ENCODE data around the gene UBE2H.

The UBE2H gene

GRCh38 chr7:129884495-129884894 lies 68.3 kb downstream of the UBE2H start:
- DNase-seq: no peak
- H3K4me1 ChIP-seq (ENCODE audit: control insufficient read depth, insufficient read depth, low read depth, low read length): peaks cover 5% of the 10 kb centered on the region
- 82% methylated on average over 4 of the region's 5 CpGs for WGBS
- no peak overlapping the region for H2BK15ac ChIP-seq (ENCODE audit: low read depth, poor library complexity, severe bottlenecking)
- no peak overlapping the region for H2BK5ac ChIP-seq (ENCODE audit: low read depth, low read length, poor library complexity, severe bottlenecking)
- no peak overlapping the region for H3K4ac ChIP-seq (ENCODE audit: low read depth in 1 of 2, low read length in 2 of 2)
- H2BK120ac ChIP-seq (ENCODE audit: low read depth, low read length): no peak overlapping the region
- no peak overlapping the region for H4K91ac ChIP-seq (ENCODE audit: low read length)
- peak overlapping the region; percentile 41 for H4K8ac ChIP-seq (ENCODE audit: low read length)
- H3K79me1 ChIP-seq (replicated peaks; ENCODE audit: low read length, poor library complexity, severe bottlenecking): peaks cover 5% of the 10 kb centered on the region
- no peak overlapping the region for H2AK5ac ChIP-seq (ENCODE audit: low read length, severe bottlenecking)
- H3K27me3 ChIP-seq (ENCODE audit: control insufficient read depth in 1 of 2, insufficient read depth in 1 of 2, low read length in 2 of 2): no peaks in the 10 kb centered on the region
- H3K36me3 ChIP-seq (ENCODE audit: control insufficient read depth in 1 of 2, insufficient read depth in 2 of 2, low read depth in 1 of 2, low read length in 2 of 2): peaks cover 11 to 29% of the 10 kb centered on the region in 2 experiments
- H3K23ac ChIP-seq (ENCODE audit: low read length in 2 of 2): no peak overlapping the region
- H3K14ac ChIP-seq (ENCODE audit: low read length in 2 of 2): no peak overlapping the region
- H3K4me2 ChIP-seq (ENCODE audit: low read length, poor library complexity, severe bottlenecking): no peak overlapping the region
- H3K4me3 ChIP-seq (ENCODE audit: insufficient read depth in 1 of 2, low read depth in 1 of 2, low read length in 2 of 2): no peak overlapping the region
- H2BK12ac ChIP-seq (ENCODE audit: low read length in 2 of 2): no peak overlapping the region
- H3K9me3 ChIP-seq (ENCODE audit: control insufficient read depth, low read length): no peaks in the 10 kb centered on the region
- H3K18ac ChIP-seq (ENCODE audit: low read depth in 1 of 2, low read length in 2 of 2): no peak overlapping the region
- H3K27ac ChIP-seq (ENCODE audit: low read length, poor library complexity, severe bottlenecking): no peak overlapping the region
- no peak overlapping the region for H3K9ac ChIP-seq (ENCODE audit: low read length)
- no peak overlapping the region for H2AFZ ChIP-seq (ENCODE audit: low read depth, low read length)

DNA sequence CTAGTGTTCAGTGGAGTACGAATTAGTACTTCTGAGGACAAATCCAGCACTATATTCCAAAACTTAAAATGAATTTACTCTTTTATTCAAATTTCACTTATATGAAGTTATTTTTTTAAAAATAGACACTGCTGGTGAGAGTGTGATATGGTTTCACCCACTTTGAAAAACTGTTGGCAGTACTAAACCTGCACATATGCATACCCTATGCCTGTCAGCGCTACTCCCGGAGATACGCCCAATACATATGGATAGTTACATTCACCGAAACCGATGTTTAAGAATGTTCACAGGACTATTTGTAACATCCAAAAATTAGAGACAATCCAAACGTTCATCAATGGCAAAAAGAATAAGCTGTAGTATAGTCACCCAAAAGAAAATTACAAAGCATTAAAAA lies 69.6 kb downstream of the UBE2H start:
- peaks cover 5% of the 10 kb centered on the region for H3K4me1 ChIP-seq (ENCODE audit: control insufficient read depth, insufficient read depth, low read depth, low read length)
- no peak overlapping the region for H3K9ac ChIP-seq (ENCODE audit: low read length)
- H3K4me3 ChIP-seq (ENCODE audit: insufficient read depth in 1 of 2, low read depth in 1 of 2, low read length in 2 of 2): no peak overlapping the region
- no peak overlapping the region for H2BK5ac ChIP-seq (ENCODE audit: low read depth, low read length, poor library complexity, severe bottlenecking)
- H3K4ac ChIP-seq (ENCODE audit: low read depth in 1 of 2, low read length in 2 of 2): no peak overlapping the region
- H3K23ac ChIP-seq (ENCODE audit: low read length in 2 of 2): no peak overlapping the region
- H4K8ac ChIP-seq (ENCODE audit: low read length): no peak overlapping the region
- no peak overlapping the region for H4K91ac ChIP-seq (ENCODE audit: low read length)
- H2BK12ac ChIP-seq (ENCODE audit: low read length in 2 of 2): no peak overlapping the region
- 97% methylated on average over 6 of the region's 7 CpGs for WGBS
- no peaks in the 10 kb centered on the region for H3K9me3 ChIP-seq (ENCODE audit: control insufficient read depth, low read length)
- no peak overlapping the region for H3K27ac ChIP-seq (ENCODE audit: low read length, poor library complexity, severe bottlenecking)
- no peak overlapping the region for H2AK5ac ChIP-seq (ENCODE audit: low read length, severe bottlenecking)
- H2AFZ ChIP-seq (ENCODE audit: low read depth, low read length): no peak overlapping the region
- no peak overlapping the region for H3K14ac ChIP-seq (ENCODE audit: low read length in 2 of 2)
- no peaks in the 10 kb centered on the region for H3K27me3 ChIP-seq (ENCODE audit: control insufficient read depth in 1 of 2, insufficient read depth in 1 of 2, low read length in 2 of 2)
- no peak overlapping the region for H3K4me2 ChIP-seq (ENCODE audit: low read length, poor library complexity, severe bottlenecking)
- H2BK15ac ChIP-seq (ENCODE audit: low read depth, poor library complexity, severe bottlenecking): no peak overlapping the region
- peaks cover 11 to 39% of the 10 kb centered on the region in 2 experiments for H3K36me3 ChIP-seq (ENCODE audit: control insufficient read depth in 1 of 2, insufficient read depth in 2 of 2, low read depth in 1 of 2, low read length in 2 of 2)
- H3K18ac ChIP-seq (ENCODE audit: low read depth in 1 of 2, low read length in 2 of 2): no peak overlapping the region
- no peak overlapping the region for H2BK120ac ChIP-seq (ENCODE audit: low read depth, low read length)
- DNase-seq: no peak
- H3K79me1 ChIP-seq (replicated peaks; ENCODE audit: low read length, poor library complexity, severe bottlenecking): peaks cover 8% of the 10 kb centered on the region

GRCh38 chr7:129882531-129882930 lies 70.2 kb downstream of the UBE2H start:
- Histone ChIP-seq H3K9me3 (ENCODE audit: control insufficient read depth, low read length) (no peaks in the 10 kb centered on the region), H3K27me3 (ENCODE audit: control insufficient read depth in 1 of 2, insufficient read depth in 1 of 2, low read length in 2 of 2) (no peaks in the 10 kb centered on the region), H2BK12ac (ENCODE audit: low read length in 2 of 2) (no peak overlapping the region), H3K18ac (ENCODE audit: low read depth in 1 of 2, low read length in 2 of 2) (no peak overlapping the region), H4K8ac (ENCODE audit: low read length) (no peak overlapping the region), H3K4ac (ENCODE audit: low read depth in 1 of 2, low read length in 2 of 2) (no peak overlapping the region), H3K4me1 (ENCODE audit: control insufficient read depth, insufficient read depth, low read depth, low read length) (peaks cover 5% of the 10 kb centered on the region), H3K79me1 (replicated peaks; ENCODE audit: low read length, poor library complexity, severe bottlenecking) (peaks cover 10% of the 10 kb centered on the region), H3K4me2 (ENCODE audit: low read length, poor library complexity, severe bottlenecking) (no peak overlapping the region), H2AK5ac (ENCODE audit: low read length, severe bottlenecking) (no peak overlapping the region), H3K27ac (ENCODE audit: low read length, poor library complexity, severe bottlenecking) (no peak overlapping the region), H3K14ac (ENCODE audit: low read length in 2 of 2) (no peak overlapping the region), H4K91ac (ENCODE audit: low read length) (no peak overlapping the region), H3K23ac (ENCODE audit: low read length in 2 of 2) (no peak overlapping the region), H2BK120ac (ENCODE audit: low read depth, low read length) (no peak overlapping the region), H2AFZ (ENCODE audit: low read depth, low read length) (no peak overlapping the region), H3K9ac (ENCODE audit: low read length) (peak overlapping the region; percentile 48), H2BK5ac (ENCODE audit: low read depth, low read length, poor library complexity, severe bottlenecking) (no peak overlapping the region), H2BK15ac (ENCODE audit: low read depth, poor library complexity, severe bottlenecking) (no peak overlapping the region), H3K36me3 (ENCODE audit: control insufficient read depth in 1 of 2, insufficient read depth in 2 of 2, low read depth in 1 of 2, low read length in 2 of 2) (peaks cover 12 to 46% of the 10 kb centered on the region in 2 experiments), H3K4me3 (ENCODE audit: insufficient read depth in 1 of 2, low read depth in 1 of 2, low read length in 2 of 2) (no peak overlapping the region)
- no peak for DNase-seq
- WGBS: 92% methylated on average over 3 of the region's 3 CpGs

GRCh38 chr7:129877146-129877792 lies 75.5 kb downstream of the UBE2H start:
- no peak overlapping the region for H3K4me3 ChIP-seq (ENCODE audit: insufficient read depth in 1 of 2, low read depth in 1 of 2, low read length in 2 of 2)
- WGBS: 98% methylated on average over 2 of the region's 3 CpGs

More at GRCh38 chr7:129877146-129877792, 75.5 kb downstream of the UBE2H start:
- Histone ChIP-seq H3K9me3 (ENCODE audit: control insufficient read depth, low read length) (no peaks in the 10 kb centered on the region), H3K4me1 (ENCODE audit: control insufficient read depth, insufficient read depth, low read depth, low read length) (no peaks in the 10 kb centered on the region), H3K36me3 (ENCODE audit: control insufficient read depth in 1 of 2, insufficient read depth in 2 of 2, low read depth in 1 of 2, low read length in 2 of 2) (peaks cover 12 to 42% of the 10 kb centered on the region in 2 experiments), H3K9ac (ENCODE audit: low read length) (no peak overlapping the region), H3K4ac (ENCODE audit: low read depth in 1 of 2, low read length in 2 of 2) (no peak overlapping the region), H2BK15ac (ENCODE audit: low read depth, poor library complexity, severe bottlenecking) (no peak overlapping the region), H3K27me3 (ENCODE audit: control insufficient read depth in 1 of 2, insufficient read depth in 1 of 2, low read length in 2 of 2) (no peaks in the 10 kb centered on the region), H3K14ac (ENCODE audit: low read length in 2 of 2) (no peak overlapping the region), H2BK5ac (ENCODE audit: low read depth, low read length, poor library complexity, severe bottlenecking) (no peak overlapping the region), H2AK5ac (ENCODE audit: low read length, severe bottlenecking) (no peak overlapping the region), H2AFZ (ENCODE audit: low read depth, low read length) (no peak overlapping the region), H4K91ac (ENCODE audit: low read length) (no peak overlapping the region), H3K27ac (ENCODE audit: low read length, poor library complexity, severe bottlenecking) (no peak overlapping the region), H4K8ac (ENCODE audit: low read length) (no peak overlapping the region), H3K79me1 (replicated peaks; ENCODE audit: low read length, poor library complexity, severe bottlenecking) (peaks cover 6% of the 10 kb centered on the region), H3K18ac (ENCODE audit: low read depth in 1 of 2, low read length in 2 of 2) (no peak overlapping the region), H2BK120ac (ENCODE audit: low read depth, low read length) (no peak overlapping the region), H3K4me2 (ENCODE audit: low read length, poor library complexity, severe bottlenecking) (no peak overlapping the region), H2BK12ac (ENCODE audit: low read length in 2 of 2) (no peak overlapping the region), H3K23ac (ENCODE audit: low read length in 2 of 2) (no peak overlapping the region)
- peak; percentile 26 for DNase-seq

Measured in mesenchymal stem cell (in vitro differentiated cells and primary cell).